Islet precursor cell (in vitro differentiated cells): Measurements from ENCODE around the gene CHRM3.

Experiments
- DNase-seq: peaks from one replicate; pipeline ENCODE4 v3.0.0-alpha.2; 2018

Gene CHRM3

DNA sequence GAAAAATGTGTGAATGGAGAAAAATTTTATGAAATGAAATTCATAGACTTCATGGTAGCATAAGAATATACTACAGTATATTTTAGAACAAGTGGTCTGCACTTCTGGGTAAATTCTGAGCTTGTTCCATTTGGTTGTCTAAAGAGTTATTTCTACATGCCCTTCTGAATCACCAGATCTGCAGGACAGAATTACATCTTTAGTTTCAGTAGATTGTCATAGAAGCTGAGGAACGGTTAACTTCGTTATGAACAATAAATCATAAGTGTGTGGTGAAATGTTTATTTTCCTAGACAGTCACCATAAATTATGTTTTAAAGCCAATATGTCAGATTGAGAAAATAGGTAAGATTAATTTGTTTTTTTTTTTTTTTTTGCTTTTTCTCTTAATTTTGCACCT lies 30.9 kb downstream of the CHRM3 start:
- DNase-seq: no peak

DNA sequence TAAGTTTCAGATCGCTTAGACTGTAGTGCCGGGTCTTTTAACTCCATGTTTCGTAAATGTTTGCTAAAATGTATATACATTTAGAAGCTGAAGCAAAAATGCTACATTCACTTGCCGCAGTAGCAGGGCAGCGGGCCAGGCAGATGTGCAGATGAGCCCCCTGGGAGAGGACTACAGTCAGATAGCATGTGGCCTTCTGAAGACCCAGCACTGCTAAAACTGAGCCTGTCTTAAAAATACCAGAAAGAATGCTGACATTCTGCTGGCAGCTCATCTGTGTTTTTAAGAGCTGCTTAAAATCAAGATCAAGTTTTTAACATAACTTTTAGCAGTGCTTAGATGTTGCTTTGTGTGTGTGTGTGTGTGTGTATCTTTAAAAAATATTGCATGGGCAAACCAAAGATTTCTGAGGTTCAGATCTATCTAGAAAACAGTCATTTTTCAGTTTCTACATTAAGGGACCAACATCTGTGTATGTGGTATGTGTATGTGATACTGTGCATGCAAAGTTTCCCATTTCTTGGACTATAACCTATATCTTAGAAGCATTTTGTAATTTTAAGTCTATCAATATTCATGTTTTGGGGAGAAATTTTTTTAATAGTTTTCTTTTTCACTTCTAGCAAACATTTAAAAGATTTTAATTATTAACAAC lies 31.7 kb downstream of the CHRM3 start:
- no peak for DNase-seq

DNA sequence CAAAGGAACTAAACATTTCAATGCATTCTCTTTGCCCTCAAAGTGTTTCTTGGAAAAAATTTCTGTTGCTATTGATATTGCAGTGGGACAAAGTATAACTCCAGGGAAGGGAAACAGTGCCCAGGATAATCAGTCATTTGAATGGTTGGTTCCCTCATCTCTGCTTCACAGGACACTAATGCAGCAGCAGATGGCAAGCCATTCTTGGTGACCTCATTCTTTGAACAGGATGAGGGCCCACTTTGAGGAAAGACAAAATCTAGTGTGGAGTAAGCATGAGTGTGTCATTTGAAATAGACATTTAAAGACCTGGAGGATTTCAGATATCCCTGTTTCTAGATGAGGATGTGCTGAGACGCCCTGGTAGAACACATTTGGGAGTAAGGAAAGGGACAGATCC lies 32.3 kb downstream of the CHRM3 start:
- no peak for DNase-seq

DNA sequence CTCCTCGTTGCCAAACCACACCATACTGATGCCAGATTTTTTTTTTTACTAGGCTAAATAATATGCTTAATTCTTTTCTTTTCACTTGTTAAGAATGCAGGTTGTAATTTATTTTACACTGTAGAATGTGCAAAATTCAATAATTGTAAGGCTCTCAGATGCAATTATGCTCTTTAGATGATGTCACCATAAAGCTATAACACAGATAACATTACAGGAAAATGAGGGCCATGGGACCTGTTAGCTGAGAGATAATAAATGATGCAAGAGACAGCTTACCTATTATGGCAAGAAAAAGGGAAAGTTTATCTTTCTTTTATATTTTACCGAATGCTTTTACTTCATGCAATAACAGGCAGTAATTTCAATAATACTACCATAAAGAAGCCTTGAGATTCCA lies 35.4 kb downstream of the CHRM3 start:
- DNase-seq: no peak

DNA sequence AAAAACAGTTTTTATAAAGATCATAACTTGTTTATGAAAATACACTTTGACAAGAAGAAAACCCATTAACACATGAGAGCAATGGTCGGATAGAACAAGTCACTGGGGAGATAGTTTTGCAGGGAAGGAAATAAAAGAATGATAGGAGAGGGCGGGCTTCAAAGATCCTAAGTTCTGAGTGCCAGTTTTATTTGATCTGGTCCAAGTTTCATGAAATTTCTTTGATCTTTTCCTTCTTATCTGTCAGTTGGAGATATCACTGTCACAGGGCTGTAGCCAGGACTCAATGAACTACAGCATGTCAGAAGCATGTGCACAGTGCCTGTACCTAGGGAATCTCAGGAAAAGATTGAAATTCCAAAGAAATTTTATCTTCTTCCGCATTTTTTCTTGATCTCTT lies 36.5 kb downstream of the CHRM3 start:
- DNase-seq: no peak

DNA sequence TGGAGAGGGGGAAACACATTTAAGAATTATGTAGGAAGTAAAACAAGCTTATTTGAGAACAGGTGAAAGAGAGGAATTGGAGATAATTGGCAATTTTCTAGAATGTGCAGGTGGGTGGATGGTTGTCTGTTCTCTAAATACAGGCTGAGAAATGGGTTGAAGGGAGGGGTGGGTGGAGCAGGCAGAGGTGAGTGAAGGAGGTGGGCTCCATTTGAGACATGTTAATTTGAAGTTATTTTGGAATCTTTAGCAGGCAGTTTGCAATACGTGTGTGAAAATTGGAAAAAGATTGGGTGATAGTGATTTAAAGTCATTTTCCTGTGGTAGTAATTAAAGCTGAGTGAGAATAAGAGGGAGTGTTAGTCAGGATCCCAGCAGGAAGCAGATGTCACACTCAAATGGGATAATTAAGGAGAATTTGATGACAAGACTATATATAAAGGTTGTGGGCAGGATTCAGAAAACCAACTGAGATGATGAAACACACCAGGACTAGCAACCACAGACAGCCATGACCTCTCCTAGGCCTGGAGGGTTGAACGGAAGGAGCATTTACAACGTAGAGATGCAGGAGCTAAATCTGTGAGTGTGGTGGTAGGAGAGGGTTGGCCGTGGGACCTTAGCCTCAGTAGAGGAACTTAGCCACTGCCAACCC lies 40.6 kb downstream of the CHRM3 start:
- DNase-seq: no peak

DNA sequence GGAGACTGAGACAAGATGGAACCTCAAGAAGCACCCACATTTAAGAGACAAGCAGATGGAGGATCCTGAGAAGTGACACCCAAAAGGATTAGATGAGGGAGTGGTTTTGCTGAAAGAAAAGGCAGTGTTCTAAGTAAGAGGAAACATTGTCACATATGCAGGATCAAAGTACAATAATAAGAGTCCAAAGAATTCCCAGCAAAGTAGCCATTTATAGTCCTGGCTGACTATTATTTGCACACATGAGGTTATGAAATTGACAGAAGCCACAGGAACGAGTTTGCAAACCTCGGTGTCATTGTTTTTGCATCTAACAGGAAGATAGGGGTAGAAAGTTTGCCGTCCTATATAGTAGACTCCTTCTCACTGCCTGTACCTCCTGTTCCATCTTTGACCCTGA lies 41.3 kb downstream of the CHRM3 start:
- DNase-seq: no peak

DNA sequence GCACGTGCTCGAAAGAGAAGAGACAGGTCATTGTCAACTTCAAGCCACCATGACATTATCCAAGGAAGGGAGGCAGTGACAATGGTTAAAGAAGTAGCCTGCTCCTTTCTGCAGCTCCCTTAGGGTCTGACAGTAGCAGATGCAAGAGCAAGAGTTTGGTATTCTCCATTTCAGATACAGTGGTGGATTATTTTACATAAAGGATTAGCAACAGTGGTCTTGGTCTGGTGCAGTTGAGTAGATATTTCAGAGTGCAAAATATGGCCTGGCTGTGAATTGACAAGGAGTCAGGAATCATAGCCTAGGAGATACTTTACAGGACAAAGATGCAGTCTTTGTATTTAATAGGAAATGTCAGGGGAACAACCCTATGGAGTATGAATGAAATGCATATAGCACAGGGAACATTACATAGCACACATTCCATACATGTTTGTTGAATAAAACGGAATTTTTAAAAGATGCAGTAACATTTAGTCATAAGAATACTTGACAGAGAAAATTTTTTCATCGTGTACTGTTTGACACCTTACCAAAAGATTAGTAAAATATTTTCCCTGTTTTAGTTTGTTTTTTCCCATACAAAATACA lies 41.8 kb downstream of the CHRM3 start:
- DNase-seq: no peak

DNA sequence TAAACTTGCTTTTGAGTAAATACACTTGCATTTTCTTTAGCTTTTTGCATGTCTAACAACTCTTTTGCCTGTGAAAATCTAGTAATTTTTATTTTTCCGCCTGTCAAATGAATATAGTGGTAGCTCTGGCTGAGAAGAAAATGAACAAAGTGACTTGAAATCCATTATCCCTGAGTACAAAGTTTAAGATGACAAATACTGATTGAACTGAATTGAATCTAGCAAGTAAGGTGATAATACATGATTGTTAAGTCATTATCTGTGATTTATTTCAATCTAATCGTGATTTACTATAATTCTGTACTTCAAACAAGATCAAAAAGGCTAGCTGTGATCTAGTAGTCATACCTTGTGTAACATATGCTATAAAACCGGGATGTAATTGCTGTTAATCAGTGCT lies 42.8 kb downstream of the CHRM3 start:
- DNase-seq: no peak

DNA sequence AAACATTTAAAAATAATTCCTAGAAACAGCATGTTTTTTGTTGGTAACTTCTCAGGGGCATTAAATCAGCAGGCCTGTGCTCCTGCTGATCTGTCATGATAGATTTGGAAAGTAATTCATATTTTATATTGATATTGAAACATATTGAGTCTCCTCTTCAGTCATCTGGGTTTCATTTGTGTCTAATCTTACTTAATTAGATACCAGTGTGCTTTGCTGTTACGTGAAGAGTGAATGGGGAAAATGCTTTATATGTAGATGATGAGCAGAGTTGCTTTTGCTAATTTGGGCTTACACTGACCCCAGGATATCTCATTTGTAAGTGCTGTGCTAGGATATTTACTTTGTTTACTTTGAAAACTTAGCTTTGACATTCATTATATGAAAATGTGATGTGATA lies 45.9 kb downstream of the CHRM3 start:
- no peak for DNase-seq

DNA sequence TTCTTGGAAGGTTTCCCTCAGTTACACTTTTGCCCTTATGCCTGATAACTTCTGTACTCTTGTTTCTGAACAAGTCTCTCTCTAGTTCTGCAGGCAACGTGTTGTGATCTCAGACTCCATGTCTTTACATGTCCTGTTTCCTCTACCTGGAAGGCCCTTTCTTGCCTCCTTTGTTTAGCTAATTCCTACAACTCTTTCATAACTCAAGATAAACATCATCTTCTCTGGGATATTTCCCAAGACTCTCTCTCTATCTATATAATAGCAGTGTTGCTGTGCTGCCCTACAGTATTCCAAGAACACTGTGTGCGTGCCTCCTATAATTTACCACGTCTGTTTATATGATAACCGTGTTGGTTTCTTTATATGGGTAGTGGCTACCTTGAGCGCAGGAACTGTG lies 47.8 kb downstream of the CHRM3 start:
- no peak for DNase-seq
